ENCODE data around the gene EXOG. TPM values are rescaled to one million over a fixed set of nuclear protein-coding genes. Genes with fewer than 3 reads are reported as not detected.

Gene EXOG
- total and polyA plus RNA-seq, 10 of the 15 experiments (the other 5 are each of a cell fraction or from before 2014, with no cell fraction given) = 7.8 to 20.9 (median 19.6) TPM

DNA sequence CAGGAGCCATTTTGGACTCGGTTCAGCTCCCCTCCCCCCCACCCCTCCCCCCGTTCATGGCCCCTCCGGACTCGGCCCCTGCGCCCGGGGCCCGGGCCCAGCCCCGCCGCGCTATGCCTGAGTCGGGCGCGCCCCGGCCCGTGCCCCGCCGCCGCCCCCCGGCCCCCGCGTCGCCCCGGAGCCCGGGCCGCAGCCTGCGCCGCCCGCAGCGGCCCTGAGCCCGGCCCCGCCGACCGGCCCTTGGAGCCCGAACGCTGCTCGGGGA, 42.3 kb upstream of the EXOG start:
- POLR2A ChIA-PET = no interaction called here
- in situ Hi-C loops (cut with MboI) = no loop called here

More for the DNA sequence above, 42.3 kb upstream of the EXOG start:
- peaks cover 15% of the 10 kb centered on the region for H3K4me1 ChIP-seq (ENCODE audit: control insufficient read depth, insufficient read depth, low read length)
- peak overlapping the region; percentile 74 for H2AFZ ChIP-seq (ENCODE audit: control insufficient read depth, low read depth, low read length)
- H3K36me3 ChIP-seq (ENCODE audit: control insufficient read depth in 2 of 2, insufficient read depth in 2 of 2, low read length in 1 of 2) = no peaks in the 10 kb centered on the region
- no peaks in the 10 kb centered on the region; the same call in 2 of the 3 replicates for H3K9me3 ChIP-seq (replicated peaks; ENCODE audit: control insufficient read depth, insufficient read depth, low read length)
- H3K9ac ChIP-seq (ENCODE audit: control insufficient read depth, insufficient read depth, low read length) = peak overlapping the region; percentile 67; the same call in 1 of the 2 replicates
- peak overlapping the region; percentile 99; the same call in 1 of the 2 replicates for H3K4me2 ChIP-seq (ENCODE audit: control insufficient read depth, insufficient read depth)
- ChIA-PET SMC1A (ENCODE audit: uncharacterized antibody, unreplicated experiment) (no interaction called here), CTCF (no interaction called here), RAD21 (ENCODE audit: unreplicated experiment) (no interaction called here)
- no peak for FAIRE-seq
- no peaks in the 10 kb centered on the region; the same call in 1 of the 2 replicates for H3K79me2 ChIP-seq (ENCODE audit: control insufficient read depth, insufficient read depth, low read length)
- no peaks in the 10 kb centered on the region; a peak in 1 of 4 replicates for H3K27me3 ChIP-seq (replicated peaks in 1 of 2; ENCODE audit: control insufficient read depth in 2 of 2, insufficient read depth in 2 of 2, low read length in 1 of 2)
- no peak overlapping the region; the same call in 1 of the 2 replicates for H3K27ac ChIP-seq (ENCODE audit: control insufficient read depth, insufficient read depth)
- H3K4me3 ChIP-seq = peak overlapping the region; percentile 64; the same call in 1 of the 2 replicates
- BruUV-seq (replicated peaks) = no TSS peak
- DNase-seq (ENCODE audit: low read depth, low spot score) = no peak
- TF ChIP-seq ZSCAN29 (IDR thresholded peaks at IDR 0.05) (no peak), ETV6 (conservative IDR thresholded peaks at IDR 0.05 in 1 of 2, IDR thresholded peaks at IDR 0.05 in 1 of 2; ENCODE audit: borderline replicate concordance in 1 of 2, low read depth in 1 of 2) (no peak), PAX8 (IDR thresholded peaks at IDR 0.05) (no peak), LARP7 (IDR thresholded peaks at IDR 0.05) (no peak), SMC3 (IDR thresholded peaks at IDR 0.05; ENCODE audit: borderline replicate concordance, low read length) (no peak), SREBF2 (IDR thresholded peaks at IDR 0.05; ENCODE audit: low read length) (no peak), EP300 (IDR thresholded peaks at IDR 0.05; ENCODE audit: borderline replicate concordance in 1 of 2, control insufficient read depth in 1 of 2, low read depth in 2 of 2, low read length in 2 of 2) (no peak), RCOR1 (conservative IDR thresholded peaks at IDR 0.05; ENCODE audit: low read depth, low read length) (no peak), STAT3 (IDR thresholded peaks at IDR 0.05; ENCODE audit: low read depth, low read length) (no peak), HDGF (IDR thresholded peaks at IDR 0.05) (no peak), NRF1 (conservative IDR thresholded peaks at IDR 0.05; ENCODE audit: low read depth, low read length) (no peak), MTA3 (IDR thresholded peaks at IDR 0.05; ENCODE audit: borderline replicate concordance, low read length) (no peak), ZNF24 (IDR thresholded peaks at IDR 0.05) (no peak), RUNX3 (IDR thresholded peaks at IDR 0.05; ENCODE audit: low read length) (no peak), JUND (IDR thresholded peaks at IDR 0.05; ENCODE audit: low read depth, low read length) (no peak), BRCA1 (IDR thresholded peaks at IDR 0.05; ENCODE audit: low read depth, low read length) (no peak)
- TF ChIP-seq, protein P1, sequence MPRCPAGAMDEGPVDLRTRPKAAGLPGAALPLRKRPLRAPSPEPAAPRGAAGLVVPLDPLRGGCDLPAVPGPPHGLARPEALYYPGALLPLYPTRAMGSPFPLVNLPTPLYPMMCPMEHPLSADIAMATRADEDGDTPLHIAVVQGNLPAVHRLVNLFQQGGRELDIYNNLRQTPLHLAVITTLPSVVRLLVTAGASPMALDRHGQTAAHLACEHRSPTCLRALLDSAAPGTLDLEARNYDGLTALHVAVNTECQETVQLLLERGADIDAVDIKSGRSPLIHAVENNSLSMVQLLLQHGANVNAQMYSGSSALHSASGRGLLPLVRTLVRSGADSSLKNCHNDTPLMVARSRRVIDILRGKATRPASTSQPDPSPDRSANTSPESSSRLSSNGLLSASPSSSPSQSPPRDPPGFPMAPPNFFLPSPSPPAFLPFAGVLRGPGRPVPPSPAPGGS (IDR thresholded peaks at IDR 0.05; ENCODE audit: borderline replicate concordance, insufficient read depth, low read depth, low read length, poor library complexity, severe bottlenecking) = no peak
- TF ChIP-seq, protein P2, sequence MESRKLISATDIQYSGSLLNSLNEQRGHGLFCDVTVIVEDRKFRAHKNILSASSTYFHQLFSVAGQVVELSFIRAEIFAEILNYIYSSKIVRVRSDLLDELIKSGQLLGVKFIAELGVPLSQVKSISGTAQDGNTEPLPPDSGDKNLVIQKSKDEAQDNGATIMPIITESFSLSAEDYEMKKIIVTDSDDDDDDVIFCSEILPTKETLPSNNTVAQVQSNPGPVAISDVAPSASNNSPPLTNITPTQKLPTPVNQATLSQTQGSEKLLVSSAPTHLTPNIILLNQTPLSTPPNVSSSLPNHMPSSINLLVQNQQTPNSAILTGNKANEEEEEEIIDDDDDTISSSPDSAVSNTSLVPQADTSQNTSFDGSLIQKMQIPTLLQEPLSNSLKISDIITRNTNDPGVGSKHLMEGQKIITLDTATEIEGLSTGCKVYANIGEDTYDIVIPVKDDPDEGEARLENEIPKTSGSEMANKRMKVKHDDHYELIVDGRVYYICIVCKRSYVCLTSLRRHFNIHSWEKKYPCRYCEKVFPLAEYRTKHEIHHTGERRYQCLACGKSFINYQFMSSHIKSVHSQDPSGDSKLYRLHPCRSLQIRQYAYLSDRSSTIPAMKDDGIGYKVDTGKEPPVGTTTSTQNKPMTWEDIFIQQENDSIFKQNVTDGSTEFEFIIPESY (IDR thresholded peaks at IDR 0.05) = no peak
- intact Hi-C loops (cut with micrococcal nuclease; ENCODE audit: unreplicated experiment) = no loop called here
- ATAC-seq = no peak
- WGBS (ENCODE audit: insufficient coverage, insufficient replicate concordance, low lambda C conversion rate, missing lambda C conversion rate) = no CpG with 5 or more reads among the region's 36 CpGs
- peaks cover 4% of the 10 kb centered on the region; the same call in 1 of the 2 replicates for H4K20me1 ChIP-seq (ENCODE audit: control insufficient read depth, insufficient read depth)
